GM21360 (cell line): ENCODE measurements around the gene NEK3.
"Not testable (repeated sequence)": the region's sequence is repeated elsewhere in the genome, so short reads cannot be mapped to it uniquely, and the experiment has no call there.

Experiments used
- ATAC-seq: cut with Tn5 transposase; IDR thresholded peaks from one replicate; pipeline ENCODE4 v1.9.1; 2021; ENCODE audit warnings: mild to moderate bottlenecking, moderate library complexity; ENCODE audit not compliant: unreplicated experiment

NEK3 gene

GRCh38 chr13:52159159-52159982 lies at the start of gene NEK3:
Gene NEK3, minus strand, starts transcription at chr13:52159597. Its CDS starts 3,406 bp downstream, at chr13:52156191.
- peak; percentile 77 for ATAC-seq

- ATAC-seq, result not testable (repeated sequence)
Observed at GRCh38 chr13:52208384-52208783, 49.0 kb upstream of the NEK3 start.

- not testable (repeated sequence) for ATAC-seq
Observed at GRCh38 chr13:52207896-52208295, 48.5 kb upstream of the NEK3 start.

- not testable (repeated sequence) for ATAC-seq
Observed at GRCh38 chr13:52207337-52207736, 47.9 kb upstream of the NEK3 start.

- ATAC-seq, result not testable (repeated sequence)
Observed at GRCh38 chr13:52204546-52204945, 45.1 kb upstream of the NEK3 start.

GRCh38 chr13:52203864-52204263 lies 44.5 kb upstream of the NEK3 start:
- ATAC-seq, result not testable (repeated sequence)

GRCh38 chr13:52202506-52202905 lies 43.1 kb upstream of the NEK3 start:
- not testable (repeated sequence) for ATAC-seq

- not testable (repeated sequence) for ATAC-seq
Observed at GRCh38 chr13:52201439-52202193, 42.2 kb upstream of the NEK3 start.

- peak; percentile 51 for ATAC-seq
Observed at GRCh38 chr13:52195401-52195837, 36.0 kb upstream of the NEK3 start.

GRCh38 chr13:52194184-52194868 lies 34.9 kb upstream of the NEK3 start:
- ATAC-seq, result peak; percentile 70

GRCh38 chr13:52193587-52194183 lies 34.3 kb upstream of the NEK3 start:
- ATAC-seq, result peak; percentile 23

GRCh38 chr13:52187424-52188187 lies 28.2 kb upstream of the NEK3 start:
- not testable (repeated sequence) for ATAC-seq

GRCh38 chr13:52187029-52187423 lies 27.6 kb upstream of the NEK3 start:
- no peak for ATAC-seq

GRCh38 chr13:52181316-52181954 lies 22.0 kb upstream of the NEK3 start:
- ATAC-seq, result peak; percentile 60

- ATAC-seq, result no peak
Observed at GRCh38 chr13:52179925-52180324, 20.5 kb upstream of the NEK3 start.

GRCh38 chr13:52177276-52177675 lies 17.9 kb upstream of the NEK3 start:
- ATAC-seq, result no peak

GRCh38 chr13:52173970-52174369 lies 14.6 kb upstream of the NEK3 start:
- ATAC-seq, result not testable (repeated sequence)

GRCh38 chr13:52173373-52173772 lies 14.0 kb upstream of the NEK3 start:
- ATAC-seq, result no peak

GRCh38 chr13:52171686-52172085 lies 12.3 kb upstream of the NEK3 start:
- not testable (repeated sequence) for ATAC-seq
